Measurements from ENCODE around the gene TGDS.
"Not testable (repeated sequence)": the region's sequence is repeated elsewhere in the genome, so short reads cannot be mapped to it uniquely, and the experiment has no call there.

The TGDS gene

DNA sequence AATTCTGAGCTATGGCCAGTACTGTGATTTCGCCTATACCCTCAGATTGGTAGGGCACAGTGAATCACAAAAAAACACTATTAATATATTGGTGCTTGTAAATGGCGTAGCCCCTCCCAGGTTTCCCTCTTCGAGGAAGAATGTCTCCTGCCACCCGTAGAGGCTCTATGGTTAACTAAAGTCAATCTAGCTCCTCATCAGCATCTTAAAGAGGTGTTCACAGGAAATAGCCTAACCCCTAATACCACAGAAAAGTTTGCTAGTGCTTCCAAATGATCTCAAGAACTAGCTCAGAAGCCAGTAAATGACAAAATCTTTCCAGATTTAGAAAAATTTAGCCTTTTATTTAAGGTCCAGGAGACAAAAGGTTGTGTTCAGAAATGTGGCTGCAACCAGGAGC lies 60.2 kb downstream of the TGDS start:
- H3K9ac ChIP-seq, result no peak overlapping the region
- no peak overlapping the region for H3K4me2 ChIP-seq (ENCODE audit: low read length)
- H3K36me3 ChIP-seq (ENCODE audit: control insufficient read depth, insufficient read depth, low read length), result no peaks in the 10 kb centered on the region
- H3K4me1 ChIP-seq, result no peaks in the 10 kb centered on the region
- TF ChIP-seq, protein P1, sequence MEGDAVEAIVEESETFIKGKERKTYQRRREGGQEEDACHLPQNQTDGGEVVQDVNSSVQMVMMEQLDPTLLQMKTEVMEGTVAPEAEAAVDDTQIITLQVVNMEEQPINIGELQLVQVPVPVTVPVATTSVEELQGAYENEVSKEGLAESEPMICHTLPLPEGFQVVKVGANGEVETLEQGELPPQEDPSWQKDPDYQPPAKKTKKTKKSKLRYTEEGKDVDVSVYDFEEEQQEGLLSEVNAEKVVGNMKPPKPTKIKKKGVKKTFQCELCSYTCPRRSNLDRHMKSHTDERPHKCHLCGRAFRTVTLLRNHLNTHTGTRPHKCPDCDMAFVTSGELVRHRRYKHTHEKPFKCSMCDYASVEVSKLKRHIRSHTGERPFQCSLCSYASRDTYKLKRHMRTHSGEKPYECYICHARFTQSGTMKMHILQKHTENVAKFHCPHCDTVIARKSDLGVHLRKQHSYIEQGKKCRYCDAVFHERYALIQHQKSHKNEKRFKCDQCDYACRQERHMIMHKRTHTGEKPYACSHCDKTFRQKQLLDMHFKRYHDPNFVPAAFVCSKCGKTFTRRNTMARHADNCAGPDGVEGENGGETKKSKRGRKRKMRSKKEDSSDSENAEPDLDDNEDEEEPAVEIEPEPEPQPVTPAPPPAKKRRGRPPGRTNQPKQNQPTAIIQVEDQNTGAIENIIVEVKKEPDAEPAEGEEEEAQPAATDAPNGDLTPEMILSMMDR (IDR thresholded peaks at IDR 0.05), result no peak
- H3K27ac ChIP-seq, result no peak overlapping the region
- H3K79me2 ChIP-seq, result no peaks in the 10 kb centered on the region
- H2AFZ ChIP-seq, result no peak overlapping the region
- H3K27me3 ChIP-seq (ENCODE audit: control insufficient read depth, insufficient read depth, low read length), result no peaks in the 10 kb centered on the region
- no peak overlapping the region for H3K4me3 ChIP-seq (ENCODE audit: low read depth, low read length)
- no peaks in the 10 kb centered on the region for H3K9me3 ChIP-seq (ENCODE audit: control insufficient read depth, low read length)

GRCh38 chr13:94535231-94535630 lies 60.7 kb downstream of the TGDS start:
- Histone ChIP-seq H3K4me2 (ENCODE audit: low read length) (no peak overlapping the region), H2AFZ (no peak overlapping the region), H3K36me3 (ENCODE audit: control insufficient read depth, insufficient read depth, low read length) (no peaks in the 10 kb centered on the region), H3K27ac (no peak overlapping the region), H3K4me1 (no peaks in the 10 kb centered on the region), H3K27me3 (ENCODE audit: control insufficient read depth, insufficient read depth, low read length) (no peaks in the 10 kb centered on the region), H3K9me3 (ENCODE audit: control insufficient read depth, low read length) (no peaks in the 10 kb centered on the region), H3K9ac (no peak overlapping the region), H3K79me2 (no peaks in the 10 kb centered on the region), H3K4me3 (ENCODE audit: low read depth, low read length) (no peak overlapping the region)
- TF ChIP-seq, protein P1 (IDR thresholded peaks at IDR 0.05), result no peak

DNA sequence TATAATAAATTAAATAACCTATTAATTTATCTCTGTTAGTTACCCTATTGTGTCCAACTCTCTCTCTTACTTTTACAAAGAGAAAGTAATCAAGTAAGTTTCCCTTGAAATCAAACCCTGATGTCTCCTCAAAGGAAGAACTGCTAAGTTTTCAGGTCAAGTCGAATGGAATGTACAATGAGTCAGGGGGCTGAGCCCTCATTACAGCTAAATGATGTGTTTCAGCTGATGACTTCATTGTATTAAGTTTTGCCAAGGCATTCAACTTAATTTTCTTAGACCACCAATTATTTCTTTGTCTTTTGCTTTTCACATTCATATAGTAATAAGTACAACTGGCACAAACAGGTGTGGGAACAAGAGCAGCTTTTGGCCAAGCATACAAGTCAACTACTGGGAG lies 61.8 kb downstream of the TGDS start:
- no peak overlapping the region for H3K4me2 ChIP-seq (ENCODE audit: low read length)
- no peak overlapping the region for H3K9ac ChIP-seq
- no peaks in the 10 kb centered on the region for H3K9me3 ChIP-seq (ENCODE audit: control insufficient read depth, low read length)
- no peaks in the 10 kb centered on the region for H3K79me2 ChIP-seq
- no peak overlapping the region for H3K27ac ChIP-seq
- no peaks in the 10 kb centered on the region for H3K36me3 ChIP-seq (ENCODE audit: control insufficient read depth, insufficient read depth, low read length)
- H3K27me3 ChIP-seq (ENCODE audit: control insufficient read depth, insufficient read depth, low read length), result no peaks in the 10 kb centered on the region
- TF ChIP-seq, protein P1 (IDR thresholded peaks at IDR 0.05), result no peak
- no peaks in the 10 kb centered on the region for H3K4me1 ChIP-seq
- no peak overlapping the region for H3K4me3 ChIP-seq (ENCODE audit: low read depth, low read length)
- H2AFZ ChIP-seq, result no peak overlapping the region

- not testable (repeated sequence) for H3K36me3 ChIP-seq (ENCODE audit: control insufficient read depth, insufficient read depth, low read length); H3K27me3 ChIP-seq (ENCODE audit: control insufficient read depth, insufficient read depth, low read length); H3K9ac ChIP-seq; H3K4me1 ChIP-seq; H2AFZ ChIP-seq; H3K4me3 ChIP-seq (ENCODE audit: low read depth, low read length); H3K9me3 ChIP-seq (ENCODE audit: control insufficient read depth, low read length); H3K4me2 ChIP-seq (ENCODE audit: low read length); H3K27ac ChIP-seq; H3K79me2 ChIP-seq
These were observed 63.7 kb downstream of the TGDS start for GRCh38 chr13:94532278-94532677.

GRCh38 chr13:94526956-94527355 lies 69.0 kb downstream of the TGDS start:
- not testable (repeated sequence) for H3K27me3 ChIP-seq (ENCODE audit: control insufficient read depth, insufficient read depth, low read length); H3K9me3 ChIP-seq (ENCODE audit: control insufficient read depth, low read length); H3K4me1 ChIP-seq; H3K9ac ChIP-seq; H3K4me2 ChIP-seq (ENCODE audit: low read length); H3K27ac ChIP-seq; H3K36me3 ChIP-seq (ENCODE audit: control insufficient read depth, insufficient read depth, low read length); H2AFZ ChIP-seq; H3K79me2 ChIP-seq; H3K4me3 ChIP-seq (ENCODE audit: low read depth, low read length)

DNA sequence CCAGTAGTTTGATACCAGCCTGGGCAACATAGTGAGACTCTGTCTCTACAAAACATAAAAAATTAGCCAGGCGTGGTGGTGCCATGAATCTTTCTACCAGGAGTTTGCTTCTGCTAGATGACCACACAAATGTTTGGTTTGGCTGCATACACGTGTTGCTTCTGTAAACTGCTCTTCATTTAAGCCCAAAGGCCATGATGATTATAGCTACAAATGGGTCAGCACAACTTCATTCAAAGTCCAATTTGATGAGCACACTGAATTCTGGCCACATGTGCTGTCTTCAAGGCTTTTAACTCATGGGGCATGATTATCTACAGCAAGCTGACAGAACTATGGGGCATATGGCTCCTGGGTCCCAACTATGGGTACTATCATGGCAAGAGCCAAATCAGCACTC lies 70.2 kb downstream of the TGDS start:
- Histone ChIP-seq H3K27me3 (ENCODE audit: control insufficient read depth, insufficient read depth, low read length) (no peaks in the 10 kb centered on the region), H3K4me3 (ENCODE audit: low read depth, low read length) (no peak overlapping the region), H3K9me3 (ENCODE audit: control insufficient read depth, low read length) (no peaks in the 10 kb centered on the region), H3K4me2 (ENCODE audit: low read length) (no peak overlapping the region), H3K9ac (no peak overlapping the region), H3K27ac (no peak overlapping the region), H3K79me2 (no peaks in the 10 kb centered on the region), H3K36me3 (ENCODE audit: control insufficient read depth, insufficient read depth, low read length) (no peaks in the 10 kb centered on the region), H2AFZ (no peak overlapping the region), H3K4me1 (no peaks in the 10 kb centered on the region)
- TF ChIP-seq, protein P1 (IDR thresholded peaks at IDR 0.05), result no peak

Measured in parathyroid adenoma (tissue), 2 donors.